ENCODE results near the gene PRLR.

The PRLR gene

GRCh38 chr5:35252963-35253362, 22.7 kb upstream of the PRLR start:
- TF ChIP-seq CTCF (IDR thresholded peaks at IDR 0.05; ENCODE audit: low read depth, low read length): no peak
- Histone ChIP-seq H3K4me1 (ENCODE audit: low read length) (peaks cover 13% of the 10 kb centered on the region), H3K4me3 (ENCODE audit: low read length) (no peak overlapping the region), H3K9ac (ENCODE audit: low read length) (no peak overlapping the region), H3K27ac (ENCODE audit: low read length) (no peak overlapping the region), H3K27me3 (ENCODE audit: low read depth, low read length) (no peaks in the 10 kb centered on the region), H3K79me2 (ENCODE audit: low read length) (no peaks in the 10 kb centered on the region), H3K4me2 (ENCODE audit: low read length) (no peak overlapping the region), H2AFZ (ENCODE audit: low read depth, low read length) (no peak overlapping the region), H3K9me3 (ENCODE audit: insufficient read depth, low read length) (no peaks in the 10 kb centered on the region), H3K36me3 (replicated peaks; ENCODE audit: low read depth, low read length) (no peaks in the 10 kb centered on the region), H4K20me1 (ENCODE audit: insufficient read depth, low read length) (no peaks in the 10 kb centered on the region)

DNA sequence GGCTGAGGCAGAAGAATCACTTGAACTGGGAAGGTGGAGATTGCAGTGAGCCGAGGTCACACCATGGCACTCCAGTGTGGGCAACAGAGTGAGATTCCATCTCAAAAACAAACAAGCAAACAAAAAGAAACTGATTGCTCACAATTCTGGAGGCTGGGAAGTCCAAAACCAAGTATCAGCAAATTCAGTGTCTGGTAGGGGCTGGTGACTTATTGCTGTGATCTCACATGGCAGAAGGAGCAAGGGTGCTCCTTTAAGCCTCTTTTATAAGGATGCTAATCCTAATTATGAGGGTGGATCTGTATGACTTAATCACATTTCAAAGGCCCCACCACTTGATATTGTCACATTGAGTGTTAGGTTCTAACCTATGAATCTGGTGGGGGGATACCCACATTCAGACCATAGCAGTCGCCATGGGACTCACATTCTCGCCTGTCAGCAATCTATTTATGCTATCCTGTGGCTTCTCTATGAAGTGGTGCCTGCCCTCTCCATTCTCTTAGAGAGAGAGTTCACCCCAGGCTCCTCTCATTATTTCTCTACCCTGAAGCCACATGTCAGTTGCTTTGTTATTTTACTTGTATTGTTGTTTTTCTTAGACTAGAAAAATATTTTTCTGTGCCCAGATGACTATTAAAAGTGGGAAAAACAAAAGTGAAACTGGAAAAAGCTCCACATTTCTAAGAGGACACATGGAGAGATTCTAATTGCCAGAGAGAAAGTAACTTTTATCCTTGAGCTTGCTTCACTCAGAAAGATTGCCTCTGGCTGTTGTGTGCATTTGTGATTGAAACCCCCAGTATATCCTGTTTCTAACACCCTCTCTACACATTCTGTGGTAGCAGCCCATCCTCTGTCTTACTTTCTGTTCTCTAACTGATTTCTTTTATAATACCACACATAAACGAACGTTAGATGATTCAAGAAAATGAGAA, 18.8 kb upstream of the PRLR start:
- peak overlapping the region; percentile 24; the same call in 1 of the 2 replicates for H3K4me2 ChIP-seq (ENCODE audit: low read length)
- H3K79me2 ChIP-seq (ENCODE audit: low read length): no peaks in the 10 kb centered on the region
- no peak overlapping the region for H2AFZ ChIP-seq (ENCODE audit: low read depth, low read length)
- no peaks in the 10 kb centered on the region for H3K27me3 ChIP-seq (ENCODE audit: low read depth, low read length)
- no peaks in the 10 kb centered on the region for H3K36me3 ChIP-seq (replicated peaks; ENCODE audit: low read depth, low read length)
- no peak overlapping the region for H3K9ac ChIP-seq (ENCODE audit: low read length)
- peaks cover 32% of the 10 kb centered on the region for H3K4me1 ChIP-seq (ENCODE audit: low read length)
- H3K27ac ChIP-seq (ENCODE audit: low read length): no peak overlapping the region
- TF ChIP-seq CTCF (IDR thresholded peaks at IDR 0.05; ENCODE audit: low read depth, low read length): no peak
- no peak for TF ChIP-seq EZH2phosphoT487 (IDR thresholded peaks at IDR 0.05; ENCODE audit: low read depth)
- no peaks in the 10 kb centered on the region for H4K20me1 ChIP-seq (ENCODE audit: insufficient read depth, low read length)
- no peak overlapping the region for H3K4me3 ChIP-seq (ENCODE audit: low read length)
- H3K9me3 ChIP-seq (ENCODE audit: insufficient read depth, low read length): no peaks in the 10 kb centered on the region

DNA sequence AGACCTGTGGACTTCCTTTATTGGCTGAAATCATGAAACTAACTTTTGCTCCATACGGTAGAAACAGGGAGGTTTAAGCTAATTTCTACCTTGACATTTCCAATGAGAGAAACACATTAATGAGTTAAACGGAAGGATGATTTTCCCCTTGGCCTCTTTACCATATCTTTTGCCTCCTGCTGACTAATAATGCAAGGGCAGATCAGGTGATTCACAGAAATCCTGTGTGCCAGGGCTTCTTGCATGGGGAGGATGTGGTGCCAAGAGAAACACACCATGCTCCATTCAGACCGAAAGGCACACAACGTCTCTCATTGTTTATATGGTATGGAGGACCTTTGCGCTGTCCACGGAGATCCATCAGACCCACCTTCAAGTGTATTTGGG, 17.4 kb upstream of the PRLR start:
- H3K9me3 ChIP-seq (ENCODE audit: insufficient read depth, low read length): no peaks in the 10 kb centered on the region
- H3K27me3 ChIP-seq (ENCODE audit: low read depth, low read length): no peaks in the 10 kb centered on the region
- H3K27ac ChIP-seq (ENCODE audit: low read length): peak overlapping the region; percentile 57
- peak overlapping the region; percentile 66 for H3K4me2 ChIP-seq (ENCODE audit: low read length)
- no peaks in the 10 kb centered on the region for H4K20me1 ChIP-seq (ENCODE audit: insufficient read depth, low read length)
- no peaks in the 10 kb centered on the region for H3K36me3 ChIP-seq (replicated peaks; ENCODE audit: low read depth, low read length)
- H3K79me2 ChIP-seq (ENCODE audit: low read length): no peaks in the 10 kb centered on the region
- TF ChIP-seq EZH2phosphoT487 (IDR thresholded peaks at IDR 0.05; ENCODE audit: low read depth): no peak
- H3K4me3 ChIP-seq (ENCODE audit: low read length): peak overlapping the region; percentile 47
- H2AFZ ChIP-seq (ENCODE audit: low read depth, low read length): peak overlapping the region; percentile 78; the same call in 1 of the 2 replicates
- peaks cover 32% of the 10 kb centered on the region for H3K4me1 ChIP-seq (ENCODE audit: low read length)
- H3K9ac ChIP-seq (ENCODE audit: low read length): peak overlapping the region; percentile 26; the same call in 1 of the 2 replicates

GRCh38 chr5:35246900-35247647, 16.8 kb upstream of the PRLR start:
- peak overlapping the region; percentile 78; the same call in 1 of the 2 replicates for H2AFZ ChIP-seq (ENCODE audit: low read depth, low read length)

More at GRCh38 chr5:35246900-35247647, 16.8 kb upstream of the PRLR start:
- Histone ChIP-seq H3K4me1 (ENCODE audit: low read length) (peaks cover 32% of the 10 kb centered on the region), H3K36me3 (replicated peaks; ENCODE audit: low read depth, low read length) (no peaks in the 10 kb centered on the region), H3K27me3 (ENCODE audit: low read depth, low read length) (no peaks in the 10 kb centered on the region), H3K9me3 (ENCODE audit: insufficient read depth, low read length) (no peaks in the 10 kb centered on the region), H3K4me2 (ENCODE audit: low read length) (peak overlapping the region; percentile 66), H3K4me3 (ENCODE audit: low read length) (peak overlapping the region; percentile 47), H3K79me2 (ENCODE audit: low read length) (no peaks in the 10 kb centered on the region), H3K27ac (ENCODE audit: low read length) (peak overlapping the region; percentile 57), H4K20me1 (ENCODE audit: insufficient read depth, low read length) (no peaks in the 10 kb centered on the region), H3K9ac (ENCODE audit: low read length) (peak overlapping the region; percentile 26; the same call in 1 of the 2 replicates)
- TF ChIP-seq EZH2phosphoT487 (IDR thresholded peaks at IDR 0.05; ENCODE audit: low read depth): no peak

Measured in OCI-LY3 (cell line).